Aorta (tissue), 5 donors: Measurements from ENCODE around the gene CACNA1D. TPM values are rescaled to one million over a fixed set of nuclear protein-coding genes. Genes with fewer than 3 reads are reported as not detected.

ENCODE experiments used
- ATAC-seq: fragments of 200-7000 bp; cut with Tn5 transposase; one replicate; pipeline ENCODE4 v1.9.1; 2022; ENCODE audit warnings: moderate library complexity; ENCODE audit not compliant: low FRiP score
- DNase-seq, 2 donors: peaks; one replicate each; pipeline ENCODE4 v3.0.0-alpha.2; 2020
- H3K27ac ChIP-seq, 2 donors: one replicate each; pipeline ENCODE4 v1.5.1; 2013; ENCODE audit warnings: low read length in 2 of 2, mild to moderate bottlenecking in 2 of 2, moderate library complexity in 2 of 2, control low read depth in 1 of 2, inconsistent platforms in 1 of 2, low read depth in 1 of 2
- H3K27me3 ChIP-seq, 2 donors: one replicate each; pipeline ENCODE4 v1.6.1; 2013; ENCODE audit warnings: control low read depth in 1 of 2, low read length in 1 of 2, mild to moderate bottlenecking in 1 of 2, moderate library complexity in 1 of 2; ENCODE audit not compliant: insufficient read depth in 2 of 2, control insufficient read depth in 1 of 2
- H3K36me3 ChIP-seq, 2 donors: one replicate each; pipeline ENCODE4 v1.6.1; 2013; ENCODE audit warnings: control low read depth in 1 of 2, low read length in 1 of 2, mild to moderate bottlenecking in 1 of 2; ENCODE audit not compliant: insufficient read depth in 2 of 2, control insufficient read depth in 1 of 2
- H3K4me1 ChIP-seq, 2 donors: one replicate each; pipeline ENCODE4 v1.6.1; 2013; ENCODE audit warnings: low read length in 2 of 2, control low read depth in 1 of 2, mild to moderate bottlenecking in 1 of 2, moderate library complexity in 1 of 2; ENCODE audit not compliant: insufficient read depth in 2 of 2, control insufficient read depth in 1 of 2
- H3K4me3 ChIP-seq, 2 donors: one replicate each; pipeline ENCODE4 v1.5.1; 2013; ENCODE audit warnings: low read length in 2 of 2, control low read depth in 1 of 2, mild to moderate bottlenecking in 1 of 2
- H3K9me3 ChIP-seq: one replicate; pipeline ENCODE4 v1.6.1; 2013; ENCODE audit warnings: mild to moderate bottlenecking, low read length; ENCODE audit not compliant: control insufficient read depth
- WGBS, 2 donors: extraction: QIAGEN DNeasy Blood & Tissue Kit; methylation state at CpG; one replicate each; pipeline ENCODE4 v1.1.7; 2013; 5-methylcytosine and 5-hydroxymethylcytosine counted together
- intact Hi-C, 2 donors: fragments of 100-400 bp; cut with DNase I; formaldehyde crosslinking; loops; one replicate each; pipeline versions ENCODE4 v1.14.2 to v1.15.0; 2022
- polyA plus RNA-seq, 2 donors: library from polyadenylated mRNA; stranded (reverse); fragments of 200-250 nt; gene quantifications; one replicate each; pipeline ENCODE4 v1.2.3, GENCODE V29; 2013
- total RNA-seq, 2 donors: library from RNA; stranded (reverse); fragmentation: NEBNext Ultra II Directional; extraction: Animal tissue kit (Norgen Biotek cat#: 25700); gene quantifications; one replicate each; pipeline ENCODE4 v1.2.1, GENCODE V29; 2021
- donor health status: healthy with polysubstance abuse.
- donor health status: Bipolar disorder and iron deficiency.
- donor health status: DM: no; HTN: no; CAD: no.
- donor health status: DM: no; HTN: no; CAD: no.
- donor health status: DM: yes; HTN: yes; CAD: no.

Gene CACNA1D
- total and polyA plus RNA-seq, 4 donors, result 0.25 to 7.4 (median 0.78) TPM; not detected in 1

DNA sequence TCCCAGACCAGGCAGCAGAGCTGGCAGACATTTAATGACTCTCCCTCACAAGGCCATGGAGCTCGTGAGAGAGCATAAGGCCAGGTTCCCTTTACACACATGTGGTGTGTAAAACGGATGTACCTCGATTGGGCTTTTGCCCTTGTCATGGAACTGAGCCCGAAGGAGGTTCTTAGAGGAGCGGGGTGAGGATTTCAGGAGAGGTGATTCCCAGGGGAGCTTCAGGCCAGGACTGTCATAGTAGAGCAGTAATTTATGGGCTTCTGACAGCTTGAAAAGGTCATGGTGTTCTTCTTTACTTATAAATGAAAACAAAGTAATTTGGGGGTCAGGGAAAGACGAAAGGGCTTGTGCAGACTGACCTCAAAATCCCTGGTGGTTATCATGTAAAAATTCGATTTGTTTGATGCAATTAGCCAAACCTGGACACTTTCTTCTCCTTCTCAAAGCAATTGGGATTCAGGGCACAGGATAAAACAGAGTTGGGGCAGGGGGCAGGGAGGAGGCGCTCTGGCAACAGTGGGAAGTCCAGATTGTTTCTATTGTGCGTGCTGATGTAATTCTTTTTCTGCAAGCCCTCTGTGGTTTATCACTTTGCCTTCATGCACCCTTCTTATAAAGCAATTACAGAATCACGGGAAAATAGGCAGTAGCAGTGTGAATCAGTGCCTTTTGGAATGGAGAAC is 51.0 kb downstream of the CACNA1D start:
- DNase-seq (no peak), ATAC-seq (no peak)
- no peaks in the 10 kb centered on the region for H3K27me3 ChIP-seq

GRCh38 chr3:53545996-53546359 is 51.6 kb downstream of the CACNA1D start:
- Histone ChIP-seq H3K27me3 (no peaks in the 10 kb centered on the region), H3K4me3 (no peak overlapping the region), H3K9me3 (no peaks in the 10 kb centered on the region), H3K4me1 (no peaks in the 10 kb centered on the region), H3K36me3 (no peaks in the 10 kb centered on the region), H3K27ac (no peak overlapping the region)
- DNase-seq (no peak), ATAC-seq (no peak)
- 72 to 74% methylated on average over 7 of the region's 7 CpGs for WGBS, 2 donors
- intact Hi-C loops, result no loop called here

More for the DNA sequence above, 51.0 kb downstream of the CACNA1D start:
- H3K4me1 ChIP-seq, result no peaks in the 10 kb centered on the region
- no peaks in the 10 kb centered on the region for H3K9me3 ChIP-seq
- 83 to 84% methylated on average over 10 of the region's 10 CpGs for WGBS, 2 donors
- no peaks in the 10 kb centered on the region for H3K36me3 ChIP-seq
- H3K27ac ChIP-seq, result no peak overlapping the region
- intact Hi-C loops, result no loop called here
- no peak overlapping the region for H3K4me3 ChIP-seq

GRCh38 chr3:53547327-53547726 is 52.9 kb downstream of the CACNA1D start:
- H3K27me3 ChIP-seq, result no peaks in the 10 kb centered on the region
- H3K4me1 ChIP-seq, result no peaks in the 10 kb centered on the region
- 86 to 87% methylated on average over 8 of the region's 8 CpGs for WGBS, 2 donors
- ATAC-seq, result no peak
- H3K36me3 ChIP-seq, result no peaks in the 10 kb centered on the region
- H3K4me3 ChIP-seq, result no peak overlapping the region
- H3K27ac ChIP-seq, result no peak overlapping the region
- intact Hi-C loops, result no loop called here
- DNase-seq, result no peak
- no peaks in the 10 kb centered on the region for H3K9me3 ChIP-seq

GRCh38 chr3:53550005-53550620 is 55.7 kb downstream of the CACNA1D start:
- H3K9me3 ChIP-seq, result no peaks in the 10 kb centered on the region
- no peaks in the 10 kb centered on the region for H3K27me3 ChIP-seq
- H3K4me3 ChIP-seq, result no peak overlapping the region
- H3K36me3 ChIP-seq, result no peaks in the 10 kb centered on the region
- H3K27ac ChIP-seq, result no peak overlapping the region
- H3K4me1 ChIP-seq, result no peaks in the 10 kb centered on the region
- intact Hi-C loops, result no loop called here
- WGBS, 2 donors, result 67 to 75% methylated on average over 8 of the region's 8 CpGs
- DNase-seq, result no peak
- ATAC-seq, result peak; percentile 6

- Histone ChIP-seq H3K4me3 (no peak overlapping the region), H3K27ac (no peak overlapping the region), H3K27me3 (no peaks in the 10 kb centered on the region), H3K36me3 (no peaks in the 10 kb centered on the region), H3K9me3 (no peaks in the 10 kb centered on the region), H3K4me1 (no peaks in the 10 kb centered on the region)
- WGBS, 2 donors, result 86 to 89% methylated on average over 7 of the region's 7 CpGs
- intact Hi-C loops, result no loop called here
- DNase-seq (no peak), ATAC-seq (no peak)
Observed at GRCh38 chr3:53551324-53551723, 56.9 kb downstream of the CACNA1D start.

DNA sequence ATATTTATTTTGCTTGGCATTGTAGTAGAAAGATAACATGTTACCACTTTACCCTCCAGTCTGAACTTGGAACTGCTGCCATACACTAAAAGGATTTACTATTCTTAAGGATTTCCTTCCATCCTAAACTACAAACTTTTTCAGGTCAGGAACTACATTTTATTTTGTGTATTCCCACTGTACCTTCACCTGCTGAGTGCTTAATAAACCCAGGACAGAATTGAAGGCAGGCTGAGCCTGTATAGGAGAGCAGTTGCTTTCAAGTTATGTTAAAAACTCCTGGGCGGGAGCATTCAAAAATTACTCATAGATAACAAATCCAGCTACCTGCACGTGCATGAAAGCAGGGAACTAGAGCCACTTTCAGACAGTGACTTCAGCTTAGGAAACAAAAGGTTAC is 58.3 kb downstream of the CACNA1D start:
- no peak overlapping the region for H3K27ac ChIP-seq
- ATAC-seq (no peak), DNase-seq (no peak)
- H3K4me1 ChIP-seq, result no peaks in the 10 kb centered on the region
- H3K9me3 ChIP-seq, result no peaks in the 10 kb centered on the region
- H3K36me3 ChIP-seq, result no peaks in the 10 kb centered on the region
- no peak overlapping the region for H3K4me3 ChIP-seq
- no peaks in the 10 kb centered on the region for H3K27me3 ChIP-seq
- WGBS, 2 donors, result 55 to 64% methylated on average over 2 of the region's 2 CpGs
- intact Hi-C loops, result no loop called here

GRCh38 chr3:53553200-53553599 is 58.8 kb downstream of the CACNA1D start:
- no peaks in the 10 kb centered on the region for H3K4me1 ChIP-seq
- H3K27me3 ChIP-seq, result no peaks in the 10 kb centered on the region
- no peak for DNase-seq
- H3K36me3 ChIP-seq, result no peaks in the 10 kb centered on the region
- intact Hi-C loops, result no loop called here
- no peak for ATAC-seq
- H3K9me3 ChIP-seq, result no peaks in the 10 kb centered on the region
- no peak overlapping the region for H3K4me3 ChIP-seq
- H3K27ac ChIP-seq, result no peak overlapping the region
- WGBS, 2 donors, result 54 to 55% methylated on average over 5 of the region's 5 CpGs

GRCh38 chr3:53554559-53555067 is 60.2 kb downstream of the CACNA1D start:
- peaks cover 1% of the 10 kb centered on the region for H3K9me3 ChIP-seq
- H3K27ac ChIP-seq, result no peak overlapping the region
- ATAC-seq (no peak), DNase-seq (no peak)
- no peaks in the 10 kb centered on the region for H3K36me3 ChIP-seq
- intact Hi-C loops, result no loop called here
- WGBS, 2 donors, result 89 to 94% methylated on average over 4 of the region's 4 CpGs
- H3K27me3 ChIP-seq, result no peaks in the 10 kb centered on the region
- H3K4me3 ChIP-seq, result no peak overlapping the region
- H3K4me1 ChIP-seq, result no peaks in the 10 kb centered on the region

GRCh38 chr3:53555068-53555588 is 60.7 kb downstream of the CACNA1D start:
- Histone ChIP-seq H3K9me3 (peaks cover 3% of the 10 kb centered on the region), H3K4me3 (no peak overlapping the region), H3K27me3 (no peaks in the 10 kb centered on the region), H3K4me1 (no peaks in the 10 kb centered on the region), H3K36me3 (no peaks in the 10 kb centered on the region), H3K27ac (no peak overlapping the region)
- DNase-seq (no peak), ATAC-seq (no peak)
- intact Hi-C loops, result no loop called here
- 81 to 88% methylated on average over 4 of the region's 4 CpGs for WGBS, 2 donors
